A549 (cell line): ENCODE data around the gene KLRF1. TPM values are rescaled to one million over a fixed set of nuclear protein-coding genes. Genes with fewer than 3 reads are reported as not detected.

ENCODE experiments used
- ATAC-seq, 2 experiments: fragments of 200-7000 bp in 1 of 2; fragments of >200 bp in 1 of 2; cut with Nextera tagmentation in 1 of 2; cut with Tn5 transposase in 1 of 2; 3 replicates each; pipeline versions ENCODE4 v1.8.0 to v1.9.1; 2018 to 2020; ENCODE audit warnings: mild to moderate bottlenecking in 1 of 2, moderate library complexity in 1 of 2
- CTCF ChIA-PET: fragments of 300-600 bp; sonication (Branson Sonifier 250); formaldehyde crosslinking; extraction: SDS; loops from one replicate; lab custom pipeline; 2021; ENCODE audit warnings: antibody characterized with exemption, inconsistent platforms; lab: Yijun Ruan, JAX
- POLR2A ChIA-PET: fragments of 350-600 bp; formaldehyde crosslinking; extraction: SDS; loops from one replicate; lab custom pipeline; 2021; ENCODE audit warnings: antibody characterized with exemption, inconsistent platforms; lab: Yijun Ruan, JAX
- DNase-seq, 2 experiments: peaks; one replicate each; pipeline versions ENCODE4 v3.0.0 to v3.0.0-alpha.2; 2011 to 2016; ENCODE audit warnings: low read depth in 1 of 2, low spot score in 1 of 2
- FAIRE-seq: peaks from 2 replicates; lab custom pipeline; 2011; peaks lifted over from hg19 to GRCh38; lab: Jason Lieb, UNC
- H3K27ac ChIP-seq, 2 experiments: fragments of >200 bp; sonication (Bioruptor Twin); formaldehyde crosslinking; 3 replicates each; pipeline ENCODE4 v1.5.1; 2016 to 2017
- H3K4me1 ChIP-seq: fragments of >200 bp; sonication (Bioruptor Twin); formaldehyde crosslinking; 3 replicates; pipeline ENCODE4 v1.6.1; 2016
- H3K4me2 ChIP-seq: fragments of >200 bp; sonication (Bioruptor Twin); formaldehyde crosslinking; 3 replicates; pipeline ENCODE4 v1.6.1; 2016
- H3K4me3 ChIP-seq: fragments of >200 bp; sonication (Bioruptor Twin); formaldehyde crosslinking; 3 replicates; pipeline ENCODE4 v1.5.1; 2016
- H3K9me3 ChIP-seq: fragments of >200 bp; sonication (Bioruptor Twin); formaldehyde crosslinking; 3 replicates; pipeline ENCODE4 v1.6.1; 2016
- ATOH8 ChIP-seq: fragments of 250-450 bp; sonication (Bioruptor Pico); IDR thresholded peaks from 2 replicates; pipeline ENCODE4 v1.5.0; 2020; ENCODE audit warnings: low read depth, mild to moderate bottlenecking, moderate library complexity
- BHLHE40 ChIP-seq: IDR thresholded peaks from 2 replicates; pipeline ENCODE4 v1.6.1; 2012; ENCODE audit warnings: low read depth, low read length, inconsistent platforms
- CBX8 ChIP-seq: fragments of 200-600 bp; sonication (generic); IDR thresholded peaks from 2 replicates; pipeline ENCODE4 v1.6.1; 2016
- ESRRA ChIP-seq: fragments of 150-350 bp; IDR thresholded peaks from 2 replicates; pipeline ENCODE4 v1.6.1; 2014; ENCODE audit warnings: mild to moderate bottlenecking, low read length, borderline replicate concordance
- FOSL2 ChIP-seq, 2 experiments: fragments of 450-650 bp in 1 of 2; fragments of >200 bp in 1 of 2; sonication (Bioruptor Twin) in 1 of 2; formaldehyde crosslinking; IDR thresholded peaks; 2 replicates each; pipeline versions ENCODE4 v1.5.0 to v1.6.1; 2016 to 2020; ENCODE audit warnings: mild to moderate bottlenecking in 1 of 2, moderate library complexity in 1 of 2
- FOXS1 ChIP-seq: fragments of 250-450 bp; sonication (Bioruptor Pico); IDR thresholded peaks from 2 replicates; pipeline ENCODE4 v1.5.0; 2020; ENCODE audit warnings: mild to moderate bottlenecking, moderate library complexity
- GATA3 ChIP-seq: IDR thresholded peaks from 2 replicates; pipeline ENCODE4 v1.6.1; 2012; ENCODE audit warnings: borderline replicate concordance
- HDAC2 ChIP-seq: fragments of 200-600 bp; sonication (generic); IDR thresholded peaks from 2 replicates; pipeline ENCODE4 v1.6.1; 2016
- HMGXB4 ChIP-seq: fragments of 250-450 bp; sonication (Bioruptor Pico); IDR thresholded peaks from 2 replicates; pipeline ENCODE4 v1.5.0; 2021; ENCODE audit warnings: mild to moderate bottlenecking, moderate library complexity, borderline replicate concordance
- HOXA7 ChIP-seq: fragments of 250-450 bp; sonication (Bioruptor Pico); IDR thresholded peaks from 2 replicates; pipeline ENCODE4 v1.5.0; 2020; ENCODE audit warnings: mild to moderate bottlenecking, moderate library complexity
- JUNB ChIP-seq: fragments of >200 bp; sonication (Bioruptor Twin); formaldehyde crosslinking; IDR thresholded peaks from 2 replicates; pipeline ENCODE4 v1.6.1; 2016
- MAFK ChIP-seq: fragments of 450-650 bp; IDR thresholded peaks from 2 replicates; pipeline ENCODE4 v1.6.1; 2014; ENCODE audit not compliant: partially characterized antibody
- MAX ChIP-seq: IDR thresholded peaks from 2 replicates; pipeline ENCODE4 v1.6.1; 2012
- MAZ ChIP-seq: fragments of 150-350 bp; IDR thresholded peaks from 2 replicates; pipeline ENCODE4 v1.6.1; 2014; ENCODE audit warnings: antibody characterized with exemption, low read depth, low read length, borderline replicate concordance
- MYC ChIP-seq: IDR thresholded peaks from 2 replicates; pipeline ENCODE4 v1.6.1; 2012; ENCODE audit warnings: mild to moderate bottlenecking, inconsistent platforms, low read length, improper control_type of control experiment, borderline replicate concordance
- NPAS2 ChIP-seq: fragments of 250-450 bp; sonication (Bioruptor Pico); IDR thresholded peaks from 2 replicates; pipeline ENCODE4 v1.8.0; 2022; ENCODE audit warnings: mild to moderate bottlenecking, moderate library complexity, borderline replicate concordance
- PHF8 ChIP-seq: fragments of 200-600 bp; sonication (generic); IDR thresholded peaks from 2 replicates; pipeline ENCODE4 v1.6.1; 2016; ENCODE audit warnings: low read depth, mild to moderate bottlenecking, antibody characterized with exemption, moderate library complexity, borderline replicate concordance
- RFX5 ChIP-seq: fragments of 450-650 bp; IDR thresholded peaks from 2 replicates; pipeline ENCODE4 v1.7.1; 2014; ENCODE audit warnings: antibody characterized with exemption, mild to moderate bottlenecking, moderate library complexity
- RNF2 ChIP-seq: fragments of 200-600 bp; sonication (generic); IDR thresholded peaks from 2 replicates; pipeline ENCODE4 v1.6.1; 2016; ENCODE audit warnings: low read depth, mild to moderate bottlenecking, antibody characterized with exemption, moderate library complexity, borderline replicate concordance
- TFCP2L1 ChIP-seq: fragments of 250-450 bp; sonication (Bioruptor Pico); IDR thresholded peaks from 2 replicates; pipeline ENCODE4 v1.5.0; 2021; ENCODE audit warnings: mild to moderate bottlenecking
- TP53 ChIP-seq: fragments of 250-450 bp; sonication (Bioruptor Pico); IDR thresholded peaks from 2 replicates; pipeline ENCODE4 v1.5.0; 2021; ENCODE audit warnings: mild to moderate bottlenecking, moderate library complexity
- ZFP36 ChIP-seq: fragments of 450-650 bp; IDR thresholded peaks from 2 replicates; pipeline ENCODE4 v1.6.1; 2014; ENCODE audit warnings: borderline replicate concordance; ENCODE audit not compliant: partially characterized antibody
- WGBS: methylation state at CpG from one replicate; pipeline ENCODE4 v1.1.6; 2017; ENCODE audit errors: missing lambda C conversion rate; 5-methylcytosine and 5-hydroxymethylcytosine counted together
- polyA plus RNA-seq, 4 experiments: library from polyadenylated mRNA; depleted of rRNA in 3 of 4; stranded (reverse); fragments of >200 nt; fragmentation: RNase III in 1 of 4; extraction: RNeasy Plus Mini Kit Qiagen cat#74134 plus additional on column Dnase treatment in 1 of 4; gene quantifications; 2 replicates in 3 of 4; 3 replicates in 1 of 4; pipeline ENCODE4 v1.2.3, GENCODE V29; 2011 to 2017

Gene KLRF1
- polyA plus RNA-seq, 2 of the 4 experiments (the other 2 are of a cell fraction), result not detected

- Histone ChIP-seq H3K4me1 (peaks cover 6% of the 10 kb centered on the region; the same call in 2 of the 3 replicates), H3K4me3 (no peak overlapping the region), H3K9me3 (no peaks in the 10 kb centered on the region), H3K4me2 (no peak overlapping the region), H3K27ac (no peak overlapping the region)
- ATAC-seq (no peak), FAIRE-seq (no peak), DNase-seq (no peak)
- TF ChIP-seq MAZ, result no peak
- TF ChIP-seq FOXS1 (CRISPR knock-in tag), result no peak
- no peak for TF ChIP-seq ESRRA
- TF ChIP-seq HMGXB4 (CRISPR knock-in tag), result no peak
- no peak for TF ChIP-seq BHLHE40
- no peak for TF ChIP-seq PHF8
- TF ChIP-seq RFX5, result no peak
- TF ChIP-seq JUNB, result no peak
- no peak for TF ChIP-seq ZFP36
- TF ChIP-seq HOXA7 (CRISPR knock-in tag), result no peak
- 66% methylated on average over 3 of the region's 3 CpGs for WGBS
- CTCF ChIA-PET, result no interaction called here
- POLR2A ChIA-PET, result no interaction called here
Measured at GRCh38 chr12:9829483-9829882, 2.2 kb downstream of the KLRF1 start.

GRCh38 chr12:9829982-9830381, 2.7 kb downstream of the KLRF1 start:
- Histone ChIP-seq H3K27ac (no peak overlapping the region), H3K9me3 (no peaks in the 10 kb centered on the region), H3K4me2 (no peak overlapping the region)
- 27% methylated on average over 5 of the region's 5 CpGs for WGBS
- no peak for FAIRE-seq
- no peak for ATAC-seq
- DNase-seq, result no peak
- POLR2A ChIA-PET, result no interaction called here
- TF ChIP-seq RNF2 (0 out of 2 replicates have a peak, but pooled peaks have one; percentile 9), ESRRA (no peak)
- TF ChIP-seq, all 56 proteins: peak for 1
- CTCF ChIA-PET, result no interaction called here
- H3K4me3 ChIP-seq, result no peak overlapping the region
- H3K4me1 ChIP-seq, result peaks cover 6% of the 10 kb centered on the region; the same call in 2 of the 3 replicates

- H3K9me3 ChIP-seq, result no peaks in the 10 kb centered on the region
- no peak overlapping the region for H3K27ac ChIP-seq
- CTCF ChIA-PET, result no interaction called here
- DNase-seq (no peak), ATAC-seq (no peak)
- POLR2A ChIA-PET, result no interaction called here
- H3K4me1 ChIP-seq, result peaks cover 6% of the 10 kb centered on the region; the same call in 2 of the 3 replicates
- 0 out of 3 replicates have a peak overlapping the region, but pooled peaks have one; percentile 4 for H3K4me2 ChIP-seq
- 47% methylated on average over 3 of the region's 3 CpGs for WGBS
- TF ChIP-seq JUNB (no peak), MAFK (no peak), GATA3 (no peak)
- TF ChIP-seq, all 56 proteins: peak for 0
- FAIRE-seq, result peak; percentile 13
- H3K4me3 ChIP-seq, result no peak overlapping the region
Measured at GRCh38 chr12:9831720-9832119, 4.4 kb downstream of the KLRF1 start.

- DNase-seq (no peak), FAIRE-seq (no peak), ATAC-seq (no peak)
- POLR2A ChIA-PET, result interaction anchor here (0.6 kb wide), 1 partner anchor 1128 kb away, joined by 3 read pairs; no protein-coding TSS in a partner anchor
- CTCF ChIA-PET, result no interaction called here
- H3K9me3 ChIP-seq, result no peaks in the 10 kb centered on the region
- H3K27ac ChIP-seq, result no peak overlapping the region
- no peaks in the 10 kb centered on the region for H3K4me1 ChIP-seq
- no peak overlapping the region for H3K4me2 ChIP-seq
- WGBS, result 22% methylated on average over 3 of the region's 3 CpGs
- TF ChIP-seq CBX8 (no peak), FOXS1 (CRISPR knock-in tag) (no peak), MYC (no peak), FOSL2 (IDR thresholded peaks at IDR 0.05) (no peak), FOSL2 (CRISPR knock-in tag; IDR thresholded peaks at IDR 0.05) (no peak), MAX (no peak), ESRRA (no peak), NPAS2 (no peak), ATOH8 (CRISPR knock-in tag) (no peak), TP53 (CRISPR knock-in tag) (no peak), HDAC2 (no peak), TFCP2L1 (CRISPR knock-in tag) (no peak)
- no peak overlapping the region for H3K4me3 ChIP-seq
Measured at GRCh38 chr12:9843407-9843806, 16.1 kb downstream of the KLRF1 start.
